Endothelial cell of umbilical vein (primary cell): Measurements from ENCODE around the gene TFCP2.

Source experiments
- CTCF ChIP-seq, 2 donors: IDR thresholded peaks; 1 replicate in 1 of 2; 2 replicates in 1 of 2; pipeline ENCODE4 v1.5.1; 2011; ENCODE audit warnings: low read length in 2 of 2, mild to moderate bottlenecking in 2 of 2, moderate library complexity in 2 of 2, control low read depth in 1 of 2, inconsistent platforms in 1 of 2, low read depth in 1 of 2; ENCODE audit not compliant: insufficient read depth in 1 of 2; ENCODE audit errors: extremely low read depth in 1 of 2
- POLR2A ChIP-seq: IDR thresholded peaks from 2 replicates; pipeline ENCODE4 v1.6.1; 2012; ENCODE audit warnings: low read depth, mild to moderate bottlenecking, control low read depth, low read length

- TF ChIP-seq CTCF (IDR thresholded peaks at IDR 0.05; ENCODE audit: extremely low read depth in 1 of 2, insufficient read depth in 1 of 2, low read depth in 1 of 2, low read length in 2 of 2): no peak
- TF ChIP-seq POLR2A: no peak
Observed at GRCh38 chr12:51189790-51190355, 16.9 kb upstream of the TFCP2 start.
